Ureter (tissue), 1 donor: Measurements from ENCODE around the gene GLG1. TPM values are rescaled to one million over a fixed set of nuclear protein-coding genes. Genes with fewer than 3 reads are reported as not detected.

Experiments used
- DNase-seq: peaks from one replicate; pipeline ENCODE4 v3.0.0-alpha.2; 2020; ENCODE audit warnings: low spot score
- total RNA-seq: library from RNA; stranded (reverse); gene quantifications from one replicate; pipeline ENCODE4 v1.2.4, GENCODE V29; 2023
- donor health status: DM: yes; HTN: yes; CAD: no.

The GLG1 gene
- total RNA-seq, 1 donor from 2014 or later: 121 TPM

DNA sequence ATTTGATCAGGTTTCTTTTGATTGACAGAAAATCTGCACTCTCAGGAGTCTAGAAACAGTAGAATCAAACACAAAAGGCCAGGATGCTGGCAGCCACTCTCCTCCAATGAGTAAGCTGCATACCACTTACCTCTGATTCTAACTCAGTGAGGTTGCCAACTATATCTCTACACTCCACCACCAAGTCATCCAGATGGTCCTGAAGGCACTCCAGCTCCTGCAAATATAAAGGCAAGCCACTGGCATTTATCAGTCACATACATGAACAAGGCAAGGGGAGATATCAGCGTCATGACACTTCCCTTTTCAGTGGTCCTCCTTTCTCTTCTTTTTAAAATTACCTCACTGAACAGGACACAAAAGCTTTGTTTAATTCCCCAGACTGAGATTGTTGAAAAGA lies 132.5 kb downstream of the GLG1 start:
- no peak for DNase-seq

DNA sequence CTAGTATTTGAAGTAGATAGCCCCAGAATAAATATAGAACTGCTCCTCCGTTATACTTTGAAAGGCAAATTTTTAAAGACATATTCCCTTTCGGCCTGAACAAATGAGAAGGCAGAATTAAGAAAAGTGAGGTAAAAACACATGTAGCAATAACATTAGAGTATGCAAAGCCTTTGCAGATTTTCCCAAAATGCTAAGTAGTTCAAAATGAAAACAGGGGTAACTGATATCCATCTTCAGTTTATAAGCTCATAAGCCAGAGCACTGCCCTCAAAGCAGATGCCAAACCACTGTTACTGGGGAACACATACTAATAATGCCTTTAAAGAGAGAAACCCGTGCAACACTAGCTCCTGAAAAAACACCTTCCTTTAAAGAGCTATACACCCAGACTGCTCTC lies 134.4 kb downstream of the GLG1 start:
- DNase-seq: no peak

DNA sequence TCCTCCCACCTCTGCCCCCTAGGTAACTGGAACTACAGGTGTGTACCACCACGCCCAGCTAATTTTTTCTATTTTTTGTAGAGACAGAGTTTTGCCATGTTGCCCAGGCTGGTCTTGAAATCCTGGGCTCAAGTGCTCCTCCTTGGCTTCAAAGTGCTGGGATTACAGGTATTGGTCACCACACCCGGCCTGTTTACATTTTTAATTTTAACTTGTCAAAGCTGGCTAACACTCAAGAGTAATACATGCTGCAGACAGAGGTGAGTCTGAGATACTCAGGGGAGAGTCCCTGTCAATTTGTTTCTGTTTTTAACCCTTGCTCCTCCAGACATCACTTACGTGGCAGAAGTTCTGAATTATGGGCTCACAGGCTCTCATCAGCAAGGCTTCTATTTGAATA lies 134.9 kb downstream of the GLG1 start:
- no peak for DNase-seq

DNA sequence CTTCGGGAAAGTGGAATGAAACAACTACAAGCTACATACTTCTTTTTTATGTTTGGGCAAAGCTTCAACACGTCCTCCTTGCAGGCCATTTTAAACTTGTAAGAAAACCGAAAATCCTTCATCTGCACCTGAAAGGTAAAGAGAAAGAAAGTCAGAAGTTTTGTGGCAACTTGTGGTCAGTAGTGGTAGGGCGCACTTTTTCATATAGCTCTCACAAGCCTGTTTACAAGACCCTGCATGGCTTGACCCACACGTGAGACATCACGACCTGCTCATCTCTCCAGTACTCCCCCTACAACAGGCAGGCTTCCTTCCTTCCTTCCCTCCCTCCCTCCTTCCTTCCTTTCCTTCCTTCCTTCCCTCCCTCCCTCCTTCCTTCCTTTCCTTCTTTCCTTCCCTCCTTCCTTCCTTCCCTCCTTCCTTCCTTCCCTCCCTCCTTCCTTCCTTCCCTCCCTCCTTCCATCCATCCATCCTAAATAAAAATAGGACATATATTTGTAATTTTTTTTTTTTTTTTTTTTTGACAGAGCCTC lies 136.9 kb downstream of the GLG1 start:
- DNase-seq: no peak

DNA sequence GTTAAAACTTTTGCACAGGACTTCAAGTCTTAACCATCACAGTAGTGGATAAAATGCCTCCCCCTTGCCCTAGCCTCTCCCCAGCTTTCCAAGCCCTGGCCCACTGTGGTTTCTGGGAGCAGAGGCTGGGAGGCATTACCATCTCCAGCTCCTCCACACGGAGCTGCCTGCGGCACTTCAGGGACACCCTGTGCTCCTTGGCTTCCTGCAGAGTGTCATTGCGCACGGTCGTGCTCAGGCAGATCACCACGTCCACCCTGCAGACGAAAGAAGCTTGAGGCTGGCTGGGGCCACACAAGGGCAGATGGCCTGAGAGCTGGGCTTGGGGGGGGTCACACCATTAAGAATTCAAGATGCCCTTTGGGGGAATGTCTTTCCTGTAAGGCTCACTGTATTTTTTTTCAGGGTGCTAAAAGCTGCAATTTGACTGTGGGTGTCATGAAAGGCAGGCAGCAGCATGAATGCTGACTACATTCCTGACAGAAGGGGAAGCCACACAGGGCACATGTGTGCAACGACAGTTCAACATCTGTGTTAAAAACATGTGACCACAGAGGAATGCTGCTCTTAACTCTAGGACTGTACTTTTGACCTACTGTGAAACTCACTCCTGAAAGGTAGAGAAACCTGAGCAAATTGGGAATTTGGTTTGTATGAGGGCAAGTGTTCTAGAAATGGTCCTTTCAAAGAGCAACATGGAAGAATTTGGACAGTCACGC lies 137.9 kb downstream of the GLG1 start:
- no peak for DNase-seq

DNA sequence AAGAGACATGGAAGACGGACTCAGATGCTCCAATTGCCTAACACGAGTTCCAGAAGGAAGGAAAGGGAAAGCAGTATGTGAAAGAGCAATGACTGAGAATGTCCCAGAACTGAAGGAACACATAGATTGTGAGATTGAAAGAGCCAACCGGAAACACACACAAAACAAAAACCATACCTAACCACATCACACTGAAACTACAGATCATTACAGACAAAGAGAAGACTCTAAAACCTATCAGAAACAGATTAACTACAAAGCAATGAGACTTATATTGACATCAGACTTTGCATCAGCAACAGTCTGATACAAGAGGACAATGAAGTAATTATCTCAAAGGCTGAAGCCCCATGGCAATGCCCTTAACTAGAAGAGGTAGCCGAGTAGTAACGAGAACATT lies 140.0 kb downstream of the GLG1 start:
- DNase-seq: no peak

DNA sequence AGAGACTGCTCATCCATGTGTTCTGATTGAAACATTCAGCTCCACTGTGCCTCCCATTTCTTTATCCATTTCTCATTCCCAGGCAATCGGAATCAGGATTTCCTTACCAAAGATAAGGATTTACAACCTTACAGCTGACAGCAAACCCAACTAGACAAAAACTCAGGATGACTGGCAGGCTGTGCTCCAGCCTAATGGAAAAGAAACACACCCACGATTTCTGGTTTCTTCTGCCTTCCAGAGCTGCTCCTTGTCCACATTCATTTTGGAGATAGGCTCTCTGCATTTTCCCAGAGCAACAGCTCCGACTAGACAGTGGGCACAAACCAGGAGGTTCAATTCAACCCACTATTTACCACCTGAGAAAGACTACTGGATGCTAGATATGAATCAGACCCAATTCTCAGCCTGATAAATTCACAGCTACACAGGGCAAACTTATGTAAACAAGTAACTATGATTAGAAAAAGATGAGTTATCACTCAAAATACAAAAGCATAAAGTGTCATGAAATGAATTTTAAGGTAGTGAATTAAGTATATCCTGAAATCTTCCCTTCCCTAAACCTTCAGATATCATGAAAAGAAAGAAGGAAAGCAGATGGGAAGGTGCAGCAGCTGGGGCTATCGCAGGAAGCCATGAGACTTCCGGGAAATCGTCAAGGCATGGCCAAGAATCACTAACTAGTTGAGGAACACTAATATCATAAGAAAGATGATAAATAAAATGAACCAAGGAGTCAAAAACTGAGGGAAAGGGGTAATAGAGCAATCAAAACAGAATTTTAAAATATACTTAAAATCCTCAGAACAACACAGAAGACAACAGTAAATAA lies 140.8 kb downstream of the GLG1 start:
- no peak for DNase-seq

DNA sequence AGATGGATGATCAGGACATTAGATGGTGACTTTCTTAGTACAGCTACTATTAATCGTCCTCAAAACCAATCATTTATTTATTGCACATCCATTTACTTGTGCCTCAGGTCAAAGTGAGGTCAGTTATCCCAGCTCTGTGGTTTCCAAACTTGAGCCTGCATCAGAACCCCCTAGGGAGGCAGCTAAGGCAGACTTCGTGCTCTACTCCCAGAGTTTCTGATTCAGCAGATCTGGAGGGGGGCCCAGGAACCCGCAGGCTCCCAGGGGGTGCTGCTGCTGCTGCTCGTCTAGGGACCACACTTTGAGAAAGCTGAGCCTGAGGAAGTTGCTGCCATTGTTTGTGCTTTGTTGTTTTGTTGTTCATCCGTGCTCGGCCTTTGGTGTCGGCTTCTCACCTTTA lies 141.6 kb downstream of the GLG1 start:
- DNase-seq: no peak

DNA sequence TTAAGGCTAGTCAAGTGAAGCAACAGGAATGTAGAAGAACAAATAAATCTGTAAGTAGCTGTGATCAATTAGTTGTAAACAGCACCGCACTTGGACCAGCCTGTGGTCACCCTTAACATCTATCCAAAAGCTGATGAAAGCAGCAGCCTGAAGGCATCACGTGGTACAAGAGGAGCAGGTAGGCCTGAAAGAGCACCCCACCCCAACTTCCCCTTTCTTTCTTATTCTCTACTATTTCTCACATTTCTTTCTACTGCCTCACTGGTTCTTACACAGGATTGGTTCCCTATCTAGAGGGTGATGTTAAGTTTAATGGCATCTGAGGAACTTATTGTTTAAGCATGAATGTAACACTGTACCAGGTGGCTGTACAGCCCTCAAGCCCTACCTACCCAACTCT lies 143.0 kb downstream of the GLG1 start:
- no peak for DNase-seq

DNA sequence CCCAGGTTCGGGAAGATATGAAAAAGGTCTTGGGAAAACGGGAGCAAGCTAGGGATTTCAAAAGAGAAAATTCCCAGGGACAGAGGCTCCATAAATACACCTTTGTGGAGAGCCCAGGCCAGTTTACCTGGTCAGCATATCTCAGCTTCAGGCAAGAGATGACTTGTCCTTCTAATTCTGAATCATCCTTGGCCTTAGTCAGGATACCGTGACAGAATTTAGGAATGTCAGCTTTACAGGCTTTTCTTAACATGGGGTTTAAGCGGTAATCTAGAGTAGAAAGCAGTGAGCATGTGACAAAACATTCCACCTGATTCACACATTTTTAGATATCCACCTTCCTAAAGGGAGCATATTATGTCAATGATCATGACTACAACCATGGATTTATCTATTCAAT lies 144.6 kb downstream of the GLG1 start:
- no peak for DNase-seq

DNA sequence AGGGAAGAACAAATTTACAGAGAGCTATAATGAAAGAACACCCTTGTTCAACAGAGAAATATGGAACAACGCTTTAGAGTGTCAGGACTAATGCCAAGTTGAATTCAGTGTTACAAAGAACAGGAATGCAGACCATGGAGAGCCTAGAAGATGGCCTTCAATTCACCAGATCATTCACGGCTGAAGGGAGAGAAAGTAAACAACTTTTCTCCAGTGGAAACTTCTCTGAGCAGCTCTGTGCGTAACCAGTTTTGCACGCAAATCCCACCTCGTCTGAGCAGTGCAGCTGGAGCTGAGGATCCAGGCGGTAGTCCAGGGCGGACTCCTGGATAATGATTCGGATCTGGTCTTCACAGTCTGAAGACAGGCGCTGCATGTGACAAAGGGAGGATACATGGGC lies 145.1 kb downstream of the GLG1 start:
- no peak for DNase-seq

DNA sequence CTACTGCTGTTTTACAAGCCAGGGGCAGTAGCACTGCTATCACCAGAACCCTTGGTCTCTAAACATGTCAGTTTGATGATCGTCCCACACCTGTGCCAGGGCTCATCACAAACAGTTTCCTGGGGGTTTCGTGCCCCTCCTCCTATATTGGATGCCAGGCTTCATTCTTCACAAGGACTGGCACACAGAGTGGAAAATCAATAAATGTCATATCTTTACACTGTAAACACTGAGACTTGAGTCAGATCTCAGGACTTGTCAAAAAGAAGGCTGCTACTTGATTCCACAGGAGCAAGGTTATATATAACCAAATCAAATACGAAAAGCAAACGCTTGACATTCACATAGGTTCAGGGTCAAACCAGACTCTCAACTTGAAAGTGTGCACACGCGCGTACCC lies 146.4 kb downstream of the GLG1 start:
- DNase-seq: no peak

DNA sequence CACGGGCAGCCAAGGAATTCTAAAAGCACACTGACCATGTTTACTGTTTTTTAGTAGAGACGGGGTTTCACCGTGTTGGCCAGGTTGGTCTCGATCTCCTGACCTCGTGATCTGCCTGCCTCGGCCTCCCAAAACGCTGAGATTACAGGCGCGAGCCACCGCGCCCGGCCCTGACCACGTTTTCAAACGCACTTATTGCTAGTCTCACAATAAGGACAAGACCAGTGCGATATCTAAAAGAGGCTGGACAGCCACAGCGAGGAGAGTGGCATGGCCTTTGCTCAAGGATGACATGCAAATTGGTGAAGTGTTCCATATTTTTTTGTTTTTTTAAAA lies 150.7 kb downstream of the GLG1 start:
- no peak for DNase-seq

DNA sequence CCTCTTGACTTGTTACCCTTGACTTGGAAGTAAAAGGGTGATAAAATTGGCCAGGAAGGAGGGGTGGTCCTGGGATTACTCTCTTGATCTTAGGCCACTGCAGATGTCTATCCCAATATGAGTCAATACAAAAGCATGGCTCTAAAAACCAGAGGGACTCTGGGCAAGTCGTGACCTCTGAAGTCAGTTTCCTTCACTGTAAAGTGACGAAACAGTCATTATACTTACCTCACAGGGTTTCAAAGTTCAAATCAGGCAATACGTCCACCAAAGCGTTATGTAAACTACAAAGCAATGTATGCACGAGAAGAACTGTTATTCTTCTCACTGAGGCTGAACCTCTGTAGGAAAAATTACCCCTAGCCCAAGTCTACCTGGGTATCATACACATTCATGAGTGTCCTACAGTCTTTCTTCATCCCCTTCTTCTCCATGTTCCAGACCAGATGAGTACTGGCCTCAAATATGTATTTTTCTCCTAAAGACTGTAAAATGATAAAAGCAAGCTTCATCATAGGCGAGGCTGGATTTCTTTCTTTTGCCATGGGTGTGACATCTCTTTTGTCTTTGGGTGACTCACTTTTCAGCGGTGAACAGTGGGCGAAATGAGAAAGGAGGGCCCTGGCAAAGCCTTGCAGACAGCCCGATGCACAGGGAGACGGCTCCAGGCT lies 151.2 kb downstream of the GLG1 start:
- no peak for DNase-seq

DNA sequence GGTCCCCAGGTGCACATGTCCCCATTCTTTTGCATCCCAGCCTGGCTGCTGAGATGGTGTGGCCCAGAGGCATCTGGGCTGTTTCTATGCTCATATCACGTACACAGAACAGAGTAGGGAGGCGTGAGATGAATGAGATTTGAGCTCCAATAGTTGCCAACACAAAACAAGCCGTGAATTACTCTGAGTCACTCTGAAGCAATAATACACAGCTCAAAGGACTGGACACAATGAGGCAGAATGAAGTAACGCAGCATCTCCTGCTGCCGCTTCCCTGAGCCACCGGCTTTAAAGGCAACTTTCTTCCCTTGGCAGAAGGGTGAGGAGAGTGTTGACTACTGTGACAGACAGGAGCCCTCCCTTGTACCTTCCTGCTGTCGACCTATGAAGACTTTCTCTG lies 151.7 kb downstream of the GLG1 start:
- no peak for DNase-seq

DNA sequence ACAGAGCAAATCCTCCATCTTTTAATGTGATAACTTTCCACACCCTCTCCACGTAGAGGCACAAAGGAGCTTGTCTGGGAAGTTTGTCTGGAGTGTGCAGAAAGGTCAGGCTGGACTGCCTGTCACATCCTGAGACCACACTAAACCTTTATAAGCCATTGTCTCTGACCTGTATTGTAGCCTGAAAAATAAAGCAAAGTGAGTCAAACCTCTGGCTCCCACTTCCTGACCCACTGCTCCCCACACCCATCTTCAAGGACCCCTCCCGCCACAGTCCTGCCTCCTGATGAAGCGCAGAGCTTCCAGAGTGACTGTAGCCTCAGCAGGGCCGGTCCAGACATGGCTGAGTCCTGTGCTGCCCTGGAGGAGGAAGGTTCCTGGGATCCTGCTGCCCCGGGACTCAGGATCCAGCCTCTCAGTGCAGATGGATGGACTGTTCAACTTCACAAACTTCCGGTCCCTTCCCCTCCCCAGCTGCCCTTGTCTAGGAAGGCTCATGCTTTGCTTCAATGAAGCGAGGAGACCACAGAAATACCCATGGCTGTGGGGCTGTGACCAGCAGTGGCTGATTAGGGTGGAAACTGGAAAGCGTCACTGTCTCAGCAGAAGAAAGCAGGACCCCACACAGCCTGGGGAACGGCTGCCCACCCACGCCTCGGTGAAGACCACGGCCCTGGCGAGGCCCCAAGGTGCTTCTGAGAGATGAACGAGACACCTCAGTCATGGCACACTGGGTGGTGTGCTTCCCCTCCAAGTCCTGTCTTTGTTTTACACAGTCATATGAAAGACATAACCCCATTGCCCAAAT lies 154.8 kb downstream of the GLG1 start:
- no peak for DNase-seq

DNA sequence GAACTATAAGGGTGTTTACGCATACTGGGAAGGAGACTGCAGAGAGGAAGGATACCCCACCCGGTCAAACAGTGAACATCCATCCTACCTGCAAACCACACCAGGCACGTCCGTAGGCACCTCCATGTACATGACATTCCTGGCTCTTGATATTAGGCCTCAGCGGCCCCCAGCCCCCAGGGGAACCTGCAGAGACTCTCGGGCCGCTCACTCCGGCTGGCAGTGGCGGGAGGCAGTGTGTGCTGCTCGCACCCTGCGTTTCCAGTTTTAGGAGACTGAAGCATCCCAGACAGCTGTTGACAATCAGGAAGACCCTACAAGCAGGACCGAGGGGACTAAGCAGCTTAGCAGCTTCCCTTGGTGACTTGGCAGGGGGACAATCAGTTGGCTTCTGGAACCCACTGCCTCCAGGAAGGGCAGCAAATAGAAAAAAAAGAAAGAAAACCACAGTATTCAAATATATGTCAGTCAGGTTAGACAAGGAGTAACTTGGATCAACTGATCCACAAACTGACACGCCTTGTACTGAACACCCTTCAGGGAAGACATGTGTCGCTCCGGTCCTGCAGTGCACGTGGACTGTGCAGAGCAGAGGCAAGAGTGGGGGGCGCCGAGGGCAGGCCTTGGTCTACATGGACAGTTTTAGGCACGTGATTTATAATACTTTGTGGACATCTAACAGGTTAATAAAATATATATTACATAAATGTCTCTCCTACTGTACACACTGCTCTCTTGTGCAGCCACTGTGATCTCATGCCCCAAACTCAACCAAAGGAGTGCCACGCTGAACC lies 155.8 kb downstream of the GLG1 start:
- no peak for DNase-seq

DNA sequence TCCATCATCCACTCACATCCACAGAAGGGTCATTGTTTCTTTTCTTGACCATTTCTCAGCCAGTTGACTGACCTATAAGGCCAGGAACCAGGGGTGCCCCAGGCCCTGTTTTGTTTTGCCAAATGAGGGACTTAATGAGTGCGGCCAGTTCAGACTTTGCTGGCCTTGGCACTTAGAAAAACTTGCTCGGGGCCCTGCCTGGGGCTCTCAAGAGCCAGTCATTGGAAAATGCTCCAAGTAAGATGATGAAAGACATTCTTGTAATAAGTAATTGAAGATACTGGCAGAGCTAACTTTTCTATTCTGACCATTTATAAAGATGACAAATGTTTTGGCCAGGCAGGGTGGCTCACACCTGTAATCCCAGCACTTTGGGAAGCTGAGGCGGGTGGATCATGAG lies 156.7 kb downstream of the GLG1 start:
- no peak for DNase-seq

DNA sequence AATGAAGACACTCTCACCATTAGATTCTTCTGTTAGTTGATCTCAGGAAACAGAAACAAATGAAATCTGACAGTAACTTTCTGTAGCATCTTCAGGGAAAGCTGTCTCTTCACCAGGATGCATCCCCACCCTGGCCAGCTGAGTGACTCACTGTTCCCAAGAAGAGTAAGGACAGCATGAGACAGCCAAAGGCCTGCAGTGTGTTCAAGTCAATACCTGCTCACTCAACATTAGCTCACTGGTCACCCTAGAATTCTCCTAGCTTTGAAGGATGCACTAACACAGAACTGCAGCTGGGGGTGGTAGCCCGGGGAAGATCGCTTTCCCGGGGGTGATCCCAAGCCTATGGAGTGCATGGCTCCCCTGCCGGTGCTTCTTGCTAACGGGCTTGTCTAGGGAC lies 157.4 kb downstream of the GLG1 start:
- DNase-seq: no peak

DNA sequence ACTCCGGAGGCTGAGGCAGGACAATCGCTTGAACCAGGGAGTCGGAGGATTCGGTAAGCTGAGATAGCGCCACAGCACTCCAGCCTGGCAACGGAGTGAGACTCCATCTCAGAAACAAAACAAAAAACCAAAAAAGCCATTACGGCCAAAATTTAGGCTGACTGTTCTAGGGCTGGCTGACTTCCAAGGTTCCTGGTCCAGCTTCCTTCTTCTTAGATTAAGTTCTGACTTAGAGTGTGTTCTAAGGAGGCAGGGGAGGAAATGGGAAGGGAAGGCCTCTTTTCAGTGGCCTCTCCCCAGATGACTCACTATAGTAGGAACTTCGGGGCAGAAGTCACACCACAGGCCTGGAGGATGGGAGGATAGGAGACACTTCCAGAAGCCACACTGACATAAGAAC lies 157.9 kb downstream of the GLG1 start:
- DNase-seq: peak; percentile 66

DNA sequence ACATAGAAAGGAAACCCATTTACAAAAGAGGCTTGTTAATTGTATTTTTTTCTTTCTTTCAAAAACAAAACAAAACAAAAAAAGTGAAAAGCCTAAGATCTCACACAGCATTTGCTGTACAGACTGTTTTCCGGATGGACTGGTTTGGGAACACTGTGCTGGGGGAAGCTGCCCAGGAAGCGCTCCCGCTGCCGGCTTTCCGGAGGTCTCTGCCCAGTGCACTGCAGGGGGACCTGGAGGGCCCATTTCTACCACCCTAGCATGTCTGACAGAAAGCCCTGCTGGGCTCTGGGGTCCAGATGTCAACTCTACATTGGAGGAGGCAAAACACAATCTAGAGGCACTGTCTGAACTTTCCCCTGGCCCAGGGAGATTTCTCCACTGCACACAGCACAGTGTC lies 159.3 kb downstream of the GLG1 start:
- DNase-seq: no peak
